GM23248 (cell line): ENCODE results near the gene PIK3CG.

Experiments
- EZH2 ChIP-seq: fragments of 200-600 bp; sonication (generic); IDR thresholded peaks from 2 replicates; pipeline ENCODE4 v1.6.1; 2018; ENCODE audit warnings: antibody characterized with exemption, mild to moderate bottlenecking; ENCODE audit not compliant: insufficient read depth, poor library complexity, severe bottlenecking
- EZH2phosphoT487 ChIP-seq: fragments of 200-600 bp; sonication (generic); IDR thresholded peaks from 2 replicates; pipeline ENCODE4 v1.6.1; 2018; ENCODE audit warnings: antibody characterized with exemption, moderate library complexity, mild to moderate bottlenecking, low read depth; ENCODE audit not compliant: insufficient read depth

GRCh38 chr7:106947244-106947728 lies 82.2 kb downstream of the PIK3CG start:
- no peak for TF ChIP-seq EZH2phosphoT487
- no peak for TF ChIP-seq EZH2
